ENCODE results near the gene MACROD2. TPM values are rescaled to one million over a fixed set of nuclear protein-coding genes. Genes with fewer than 3 reads are reported as not detected.

Gene MACROD2
- total RNA-seq, 1 experiment from 2014 or later = 3.7 TPM

DNA sequence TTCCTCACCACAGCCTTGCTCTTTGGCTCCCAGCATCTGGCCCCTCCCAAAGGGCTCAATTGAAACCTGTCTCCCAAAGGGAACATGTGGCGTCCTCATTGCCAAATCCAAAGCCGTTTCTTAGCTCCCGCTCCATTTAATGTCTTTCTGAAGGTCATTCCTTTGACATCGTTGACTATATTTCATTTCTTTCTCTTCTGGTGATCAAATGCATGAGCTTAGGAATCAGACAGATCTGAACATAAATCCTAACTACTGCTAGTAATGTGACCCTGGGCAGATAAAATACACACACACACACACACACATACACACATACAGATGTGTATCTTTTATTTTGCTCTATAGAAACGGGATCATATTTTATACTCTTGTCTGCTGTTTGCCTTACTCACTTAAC lies 1306.8 kb downstream of the MACROD2 start:
- Histone ChIP-seq H3K9me3 (ENCODE audit: control insufficient read depth in 1 of 2, insufficient read depth in 1 of 2, low read depth in 1 of 2, low read length in 2 of 2) (peaks cover 3 to 6% of the 10 kb centered on the region in 2 experiments; a peak in 2 of 4 replicates), H4K20me1 (ENCODE audit: insufficient read depth) (no peaks in the 10 kb centered on the region), H3K27me3 (ENCODE audit: insufficient read depth, low read length) (no peaks in the 10 kb centered on the region), H3K9ac (ENCODE audit: low read length) (no peak overlapping the region), H3K4me1 (ENCODE audit: control insufficient read depth in 1 of 2, insufficient read depth in 2 of 2, low read length in 2 of 2) (no peaks in the 10 kb centered on the region), H3K4me2 (ENCODE audit: low read length) (no peak overlapping the region), H3K9me2 (ENCODE audit: insufficient read depth) (no peaks in the 10 kb centered on the region), H2AFZ (ENCODE audit: low read depth, low read length, poor library complexity, severe bottlenecking) (no peak overlapping the region), H3K36me3 (ENCODE audit: control insufficient read depth in 1 of 2, insufficient read depth in 2 of 2, low read length in 2 of 2) (no peaks in the 10 kb centered on the region), H3K79me2 (ENCODE audit: insufficient read depth, low read length) (no peaks in the 10 kb centered on the region), H3K4me3 (replicated peaks in 1 of 2; ENCODE audit: low read depth in 1 of 2, low read length in 2 of 2) (no peak overlapping the region), H3K27ac (ENCODE audit: low read depth, low read length) (no peak overlapping the region)
- ChIA-PET POLR2A (no interaction called here), RAD21 (ENCODE audit: low non-redundant PET in 1 of 2, low total read pairs in 2 of 2, uncharacterized antibody in 2 of 2, unreplicated experiment in 2 of 2) (no interaction called here), CTCF (no interaction called here)
- intact Hi-C loops (cut with micrococcal nuclease) = no loop called here
- DNase-seq (ENCODE audit: low read depth, low spot score) = no peak
- no peak for ATAC-seq
- TF ChIP-seq POLR2AphosphoS5 (IDR thresholded peaks at IDR 0.05; ENCODE audit: low read depth, low read length) = no peak
- no TSS peak for BruUV-seq (replicated peaks)

DNA sequence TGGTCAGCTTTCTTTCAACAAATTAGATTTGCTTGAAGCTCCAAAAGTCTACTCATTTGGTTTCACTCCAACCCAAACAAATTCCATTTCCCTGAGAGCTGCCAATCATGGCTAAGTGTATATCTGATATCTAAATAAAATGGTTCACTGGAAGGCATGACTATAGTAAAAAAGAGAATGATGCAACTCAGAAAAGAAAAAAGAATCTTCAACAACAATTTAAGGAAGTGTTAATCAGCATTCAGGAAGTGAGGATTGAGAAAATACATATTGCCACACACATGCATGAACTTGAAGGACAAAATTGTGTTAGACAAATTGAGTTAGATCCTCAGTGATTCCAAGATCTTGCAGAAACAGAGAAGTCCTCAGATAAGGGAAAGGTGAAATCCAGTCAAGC lies 1315.0 kb downstream of the MACROD2 start:
- Histone ChIP-seq H2AFZ (ENCODE audit: low read depth, low read length, poor library complexity, severe bottlenecking) (no peak overlapping the region), H3K79me2 (ENCODE audit: insufficient read depth, low read length) (no peaks in the 10 kb centered on the region), H3K9me2 (ENCODE audit: insufficient read depth) (no peaks in the 10 kb centered on the region), H3K36me3 (ENCODE audit: control insufficient read depth in 1 of 2, insufficient read depth in 2 of 2, low read length in 2 of 2) (no peaks in the 10 kb centered on the region), H4K20me1 (ENCODE audit: insufficient read depth) (no peaks in the 10 kb centered on the region), H3K4me2 (ENCODE audit: low read length) (no peak overlapping the region), H3K4me3 (replicated peaks in 1 of 2; ENCODE audit: low read depth in 1 of 2, low read length in 2 of 2) (no peak overlapping the region), H3K27me3 (ENCODE audit: insufficient read depth, low read length) (no peaks in the 10 kb centered on the region), H3K9ac (ENCODE audit: low read length) (no peak overlapping the region), H3K4me1 (ENCODE audit: control insufficient read depth in 1 of 2, insufficient read depth in 2 of 2, low read length in 2 of 2) (no peaks in the 10 kb centered on the region), H3K9me3 (ENCODE audit: control insufficient read depth in 1 of 2, insufficient read depth in 1 of 2, low read depth in 1 of 2, low read length in 2 of 2) (peaks cover 0 to 5% of the 10 kb centered on the region in 2 experiments; a peak in 1 of 4 replicates), H3K27ac (ENCODE audit: low read depth, low read length) (no peak overlapping the region)
- intact Hi-C loops (cut with micrococcal nuclease) = no loop called here
- ATAC-seq (no peak), DNase-seq (ENCODE audit: low read depth, low spot score) (no peak)
- ChIA-PET RAD21 (ENCODE audit: low non-redundant PET in 1 of 2, low total read pairs in 2 of 2, uncharacterized antibody in 2 of 2, unreplicated experiment in 2 of 2) (no interaction called here), POLR2A (no interaction called here), CTCF (no interaction called here)
- BruUV-seq (replicated peaks) = no TSS peak
- TF ChIP-seq, protein P1, sequence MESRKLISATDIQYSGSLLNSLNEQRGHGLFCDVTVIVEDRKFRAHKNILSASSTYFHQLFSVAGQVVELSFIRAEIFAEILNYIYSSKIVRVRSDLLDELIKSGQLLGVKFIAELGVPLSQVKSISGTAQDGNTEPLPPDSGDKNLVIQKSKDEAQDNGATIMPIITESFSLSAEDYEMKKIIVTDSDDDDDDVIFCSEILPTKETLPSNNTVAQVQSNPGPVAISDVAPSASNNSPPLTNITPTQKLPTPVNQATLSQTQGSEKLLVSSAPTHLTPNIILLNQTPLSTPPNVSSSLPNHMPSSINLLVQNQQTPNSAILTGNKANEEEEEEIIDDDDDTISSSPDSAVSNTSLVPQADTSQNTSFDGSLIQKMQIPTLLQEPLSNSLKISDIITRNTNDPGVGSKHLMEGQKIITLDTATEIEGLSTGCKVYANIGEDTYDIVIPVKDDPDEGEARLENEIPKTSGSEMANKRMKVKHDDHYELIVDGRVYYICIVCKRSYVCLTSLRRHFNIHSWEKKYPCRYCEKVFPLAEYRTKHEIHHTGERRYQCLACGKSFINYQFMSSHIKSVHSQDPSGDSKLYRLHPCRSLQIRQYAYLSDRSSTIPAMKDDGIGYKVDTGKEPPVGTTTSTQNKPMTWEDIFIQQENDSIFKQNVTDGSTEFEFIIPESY (IDR thresholded peaks at IDR 0.05; ENCODE audit: extremely low read depth, insufficient replicate concordance, low read length) = no peak
- TF ChIP-seq ELF1 (IDR thresholded peaks at IDR 0.05; ENCODE audit: borderline replicate concordance, low read depth) = no peak
- TF ChIP-seq MAX (IDR thresholded peaks at IDR 0.05) = no peak
- no peak for TF ChIP-seq ZFX (IDR thresholded peaks at IDR 0.05)
- TF ChIP-seq RAD21 (IDR thresholded peaks at IDR 0.05; ENCODE audit: low read depth) = no peak
- no peak for TF ChIP-seq ZNF274 (IDR thresholded peaks at IDR 0.05; ENCODE audit: low read depth, low read length)
- no peak for TF ChIP-seq EZH2phosphoT487 (IDR thresholded peaks at IDR 0.05; ENCODE audit: borderline replicate concordance)
- no peak for TF ChIP-seq FOSL1 (IDR thresholded peaks at IDR 0.05; ENCODE audit: low read depth)
- no peak for TF ChIP-seq SRF (IDR thresholded peaks at IDR 0.05; ENCODE audit: low read depth)
- TF ChIP-seq CTCF (IDR thresholded peaks at IDR 0.05 in 2 of 3, conservative IDR thresholded peaks at IDR 0.05 in 1 of 3; ENCODE audit: borderline replicate concordance in 1 of 3, insufficient read depth in 1 of 3, low read depth in 2 of 3, low read length in 2 of 3) = no peak
- TF ChIP-seq, protein P2, sequence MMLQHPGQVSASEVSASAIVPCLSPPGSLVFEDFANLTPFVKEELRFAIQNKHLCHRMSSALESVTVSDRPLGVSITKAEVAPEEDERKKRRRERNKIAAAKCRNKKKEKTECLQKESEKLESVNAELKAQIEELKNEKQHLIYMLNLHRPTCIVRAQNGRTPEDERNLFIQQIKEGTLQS (IDR thresholded peaks at IDR 0.05) = no peak
- no peak for TF ChIP-seq TCF7L2 (IDR thresholded peaks at IDR 0.05; ENCODE audit: borderline replicate concordance, extremely low read depth, insufficient read depth, insufficient read length)

Measured in HCT116 (cell line).